B cell (primary cell): ENCODE measurements around the gene CNPPD1. TPM values are rescaled to one million over a fixed set of nuclear protein-coding genes. Genes with fewer than 3 reads are reported as not detected.

Experiments used
- ATAC-seq: fragments of 200-7000 bp; cut with Tn5 transposase; one replicate; pipeline ENCODE4 v1.10.0; 2021; ENCODE audit warnings: low read depth, mild to moderate bottlenecking, moderate number of reproducible peaks, moderate library complexity
- CTCF ChIA-PET: fragments of 350-600 bp; sonication (Branson Sonifier 250); formaldehyde crosslinking; loops from one replicate; lab custom pipeline; 2021; ENCODE audit warnings: antibody characterized with exemption, inconsistent platforms; lab: Charles Lee
- POLR2A ChIA-PET: fragments of 350-600 bp; sonication (Branson Sonifier 250); formaldehyde crosslinking; loops from one replicate; lab custom pipeline; 2021; ENCODE audit warnings: antibody characterized with exemption; lab: Charles Lee
- DNase-seq: peaks from one replicate; pipeline ENCODE4 v3.0.0; 2013
- H2AFZ ChIP-seq: 2 replicates; pipeline ENCODE4 v1.6.1; 2012; ENCODE audit warnings: mild to moderate bottlenecking, low read depth, low read length; ENCODE audit not compliant: insufficient read depth, poor library complexity, severe bottlenecking
- H3K27ac ChIP-seq, 2 donors: 1 replicate in 1 of 2; 2 replicates in 1 of 2; pipeline ENCODE4 v1.5.1; 2012 to 2013; ENCODE audit warnings: low read length in 2 of 2, mild to moderate bottlenecking in 2 of 2, moderate library complexity in 1 of 2
- H3K27me3 ChIP-seq, 4 experiments: fragments of 200-600 bp in 1 of 4; sonication (generic) in 1 of 4; replicated peaks in 1 of 4; 1 replicate in 2 of 4; 2 replicates in 2 of 4; pipeline versions ENCODE4 v1.6.1 to v1.7.0; 2013 to 2016; ENCODE audit warnings: low read length in 3 of 4, mild to moderate bottlenecking in 2 of 4, mixed read lengths in 1 of 4, moderate library complexity in 1 of 4; ENCODE audit not compliant: insufficient read depth in 4 of 4, control insufficient read depth in 3 of 4; ENCODE audit errors: control extremely low read depth in 1 of 4
- H3K36me3 ChIP-seq, 2 experiments: replicated peaks in 1 of 2; 1 replicate in 1 of 2; 2 replicates in 1 of 2; pipeline versions ENCODE4 v1.6.1 to v1.7.1; 2013; ENCODE audit warnings: low read length in 1 of 2; ENCODE audit not compliant: insufficient read depth in 2 of 2, control insufficient read depth in 1 of 2; ENCODE audit errors: control extremely low read depth in 1 of 2, extremely low read depth in 1 of 2
- H3K4me1 ChIP-seq, 2 donors: fragments of 200-600 bp in 1 of 2; sonication (generic) in 1 of 2; 1 replicate in 1 of 2; 2 replicates in 1 of 2; pipeline versions ENCODE4 v1.5.1 to v1.6.1; 2013 to 2017; ENCODE audit warnings: low read length in 2 of 2; ENCODE audit not compliant: control insufficient read depth in 2 of 2, insufficient read depth in 2 of 2
- H3K4me2 ChIP-seq: replicated peaks from 2 replicates; pipeline ENCODE3; 2012; ENCODE audit warnings: mild to moderate bottlenecking, low read depth, low read length; ENCODE audit not compliant: poor library complexity, severe bottlenecking
- H3K4me3 ChIP-seq, 5 experiments: fragments of 200-600 bp in 1 of 5; sonication (generic) in 1 of 5; 1 replicate in 3 of 5; 2 replicates in 2 of 5; pipeline versions ENCODE4 v1.5.1 to v1.7.0; 2011 to 2016; ENCODE audit warnings: low read length in 4 of 5, mild to moderate bottlenecking in 4 of 5, low read depth in 2 of 5, control low read depth in 1 of 5, moderate library complexity in 1 of 5; ENCODE audit not compliant: insufficient read depth in 1 of 5; ENCODE audit errors: control extremely low read depth in 1 of 5, extremely low read depth in 1 of 5
- H3K79me2 ChIP-seq: fragments of 200-600 bp; sonication (generic); one replicate; pipeline ENCODE4 v1.6.0; 2016; ENCODE audit warnings: low read length; ENCODE audit not compliant: control insufficient read depth, insufficient read depth
- H3K9ac ChIP-seq: fragments of 200-600 bp; sonication (generic); 2 replicates; pipeline ENCODE4 v1.6.1; 2017; ENCODE audit warnings: mild to moderate bottlenecking, low read length, moderate library complexity
- H3K9me3 ChIP-seq, 3 donors: one replicate each; pipeline versions ENCODE4 v1.6.1 to v1.7.1; 2013; ENCODE audit warnings: low read length in 2 of 3; ENCODE audit not compliant: control insufficient read depth in 2 of 3, insufficient read depth in 1 of 3; ENCODE audit errors: control extremely low read depth in 1 of 3
- H4K20me1 ChIP-seq: 2 replicates; pipeline ENCODE4 v1.6.0; 2012; ENCODE audit warnings: mild to moderate bottlenecking, low read length; ENCODE audit not compliant: insufficient read depth, control insufficient read depth, poor library complexity, severe bottlenecking
- H3K27ac Mint-ChIP-seq: one replicate; pipeline ENCODE4 v1.8.0; 2021; ENCODE audit warnings: mixed read lengths
- H3K27me3 Mint-ChIP-seq: one replicate; pipeline ENCODE4 v1.8.0; 2021; ENCODE audit warnings: mixed read lengths
- H3K4me1 Mint-ChIP-seq: one replicate; pipeline ENCODE4 v1.8.0; 2021; ENCODE audit warnings: mixed read lengths
- H3K4me3 Mint-ChIP-seq: one replicate; pipeline ENCODE4 v1.8.0; 2021; ENCODE audit warnings: mixed read lengths
- H3K9me3 Mint-ChIP-seq: one replicate; pipeline ENCODE4 v1.8.0; 2022; ENCODE audit warnings: mixed read lengths; ENCODE audit not compliant: insufficient read depth
- CTCF ChIP-seq: fragments of 200-600 bp; IDR thresholded peaks from one replicate; pipeline ENCODE4 v1.8.0; 2022; ENCODE audit warnings: antibody characterized with exemption, mild to moderate bottlenecking
- EZH2 ChIP-seq: IDR thresholded peaks from 2 replicates; pipeline ENCODE4 v1.6.1; 2012; ENCODE audit warnings: borderline replicate concordance, low read depth, mild to moderate bottlenecking, moderate library complexity, low read length; ENCODE audit not compliant: insufficient read depth, poor library complexity, severe bottlenecking
- WGBS: methylation state at CpG from one replicate; pipeline ENCODE4 v1.1.5; 2013; ENCODE audit warnings: missing lambda C conversion rate; ENCODE audit not compliant: insufficient coverage; 5-methylcytosine and 5-hydroxymethylcytosine counted together
- intact Hi-C: fragments of 100-400 bp; cut with micrococcal nuclease; formaldehyde crosslinking; loops from one replicate; pipeline ENCODE4 v1.10.0; 2022
- polyA plus RNA-seq: library from polyadenylated mRNA; depleted of rRNA; stranded (reverse); fragments of >200 nt; gene quantifications from 2 replicates; pipeline ENCODE4 v1.2.3, GENCODE V29; 2012
- total RNA-seq, 2 donors: library from RNA; stranded (reverse); fragments of 120-200 nt in 1 of 2; gene quantifications; 1 replicate in 1 of 2; 2 replicates in 1 of 2; pipeline versions ENCODE4 v1.2.3 to v1.2.4, GENCODE V29; 2013 to 2022

CNPPD1 gene
- total and polyA plus RNA-seq, 2 donors (not counting 1 experiment from before 2014, with no cell fraction given), result 150 to 159 TPM

DNA sequence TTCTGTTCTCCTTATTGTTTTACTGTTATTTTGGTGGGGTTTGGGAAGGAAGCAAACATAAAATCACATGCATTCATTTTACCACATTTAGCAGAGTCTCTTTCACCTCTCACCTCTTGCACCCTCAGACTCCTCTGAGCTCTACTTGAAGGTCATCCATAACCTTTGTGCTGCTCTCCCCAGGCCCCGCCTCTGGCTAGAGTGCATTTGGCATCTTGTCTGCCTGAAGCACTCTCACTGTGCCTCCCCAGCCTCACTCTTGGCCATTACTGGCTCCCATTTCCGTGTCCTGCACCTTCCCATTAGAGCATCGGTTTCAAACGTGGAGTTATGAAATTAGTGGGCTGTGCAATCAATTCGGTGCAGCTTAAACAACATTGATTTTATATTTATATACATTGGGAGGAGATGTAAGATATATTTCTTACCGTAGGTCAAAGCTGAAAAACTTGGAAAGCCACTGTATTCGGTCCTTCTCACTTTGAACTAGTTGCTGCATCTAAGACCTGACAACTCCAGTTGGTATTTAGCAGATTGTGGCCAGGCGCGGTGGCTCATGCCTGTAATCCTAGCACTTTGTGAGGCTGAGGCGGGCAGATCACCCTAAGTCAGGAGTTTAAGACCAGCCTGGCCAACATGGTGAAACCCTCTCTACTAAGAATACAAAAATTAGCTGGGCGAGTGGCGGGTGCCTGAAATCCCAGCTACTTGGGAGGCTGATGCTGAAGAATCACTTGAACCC, 22.9 kb upstream of the CNPPD1 start:
- H3K79me2 ChIP-seq, result no peaks in the 10 kb centered on the region
- Mint-ChIP-seq H3K4me3 (no peak overlapping the region), H3K9me3 (no peaks in the 10 kb centered on the region), H3K4me1 (no peaks in the 10 kb centered on the region), H3K27ac (peak overlapping the region; percentile 21), H3K27me3 (peaks cover 14% of the 10 kb centered on the region)
- no peak overlapping the region for H3K9ac ChIP-seq
- no peaks in the 10 kb centered on the region for H3K9me3 ChIP-seq
- peaks cover 0 to 3% (median 0%) of the 10 kb centered on the region in 4 experiments for H3K27me3 ChIP-seq
- intact Hi-C loops, result no loop called here
- ChIA-PET CTCF (interaction anchor here (0.8 kb wide), 1 partner anchor 27 kb away, joined by 3 read pairs; no protein-coding TSS in a partner anchor), POLR2A (no interaction called here)
- 94% methylated on average over 6 of the region's 12 CpGs for WGBS
- no peak overlapping the region for H2AFZ ChIP-seq
- no peak for ATAC-seq
- no peak for DNase-seq
- H4K20me1 ChIP-seq, result no peaks in the 10 kb centered on the region
- no peak for TF ChIP-seq EZH2
- no peak for TF ChIP-seq CTCF
- no peaks in the 10 kb centered on the region for H3K4me1 ChIP-seq
- no peak overlapping the region for H3K4me2 ChIP-seq
- H3K27ac ChIP-seq, result no peak overlapping the region
- no peaks in the 10 kb centered on the region for H3K36me3 ChIP-seq
- no peak overlapping the region for H3K4me3 ChIP-seq

GRCh38 chr2:219198974-219199373, 22.2 kb upstream of the CNPPD1 start:
- no peak overlapping the region for H3K27ac Mint-ChIP-seq
- H2AFZ ChIP-seq, result no peak overlapping the region
- ATAC-seq, result no peak
- H3K4me1 Mint-ChIP-seq, result no peaks in the 10 kb centered on the region
- no peak for DNase-seq
- peaks cover 0 to 3% (median 0%) of the 10 kb centered on the region in 4 experiments for H3K27me3 ChIP-seq
- no peaks in the 10 kb centered on the region for H3K36me3 ChIP-seq
- ChIA-PET CTCF (interaction anchor here (0.8 kb wide), 1 partner anchor 27 kb away, joined by 3 read pairs; no protein-coding TSS in a partner anchor), POLR2A (no interaction called here)
- no peaks in the 10 kb centered on the region for H3K9me3 ChIP-seq
- no peaks in the 10 kb centered on the region for H3K79me2 ChIP-seq
- no peaks in the 10 kb centered on the region for H3K9me3 Mint-ChIP-seq
- no peak overlapping the region for H3K4me2 ChIP-seq
- H3K4me1 ChIP-seq, result no peaks in the 10 kb centered on the region
- H3K4me3 Mint-ChIP-seq, result no peak overlapping the region
- TF ChIP-seq EZH2 (no peak), CTCF (no peak)
- peaks cover 14% of the 10 kb centered on the region for H3K27me3 Mint-ChIP-seq
- WGBS, result 91% methylated on average over 5 of the region's 5 CpGs
- no peak overlapping the region for H3K9ac ChIP-seq
- intact Hi-C loops, result no loop called here
- no peaks in the 10 kb centered on the region for H4K20me1 ChIP-seq
- H3K4me3 ChIP-seq, result no peak overlapping the region
- H3K27ac ChIP-seq, result no peak overlapping the region
